Amygdala (tissue), 56 donors: Measurements from ENCODE around the gene DCANP1.
A peak's percentile ranks its signal among the peaks of the same experiment; 100 is the strongest.

Experiments
- DNase-seq, 56 donors: peaks; one replicate each; lab custom pipeline; 2025; lab: John Stamatoyannopoulos, UW

DCANP1 gene

GRCh38 chr5:135481387-135481786 is 34.2 kb upstream of the DCANP1 start:
- no peak for DNase-seq

- no peak for DNase-seq
Measured at GRCh38 chr5:135480511-135480910, 33.4 kb upstream of the DCANP1 start.

GRCh38 chr5:135478938-135479337 is 31.8 kb upstream of the DCANP1 start:
- no peak for DNase-seq

GRCh38 chr5:135477613-135478066 is 30.5 kb upstream of the DCANP1 start:
- DNase-seq: no peak

- no peak for DNase-seq
Measured at GRCh38 chr5:135476615-135477581, 29.8 kb upstream of the DCANP1 start.

- DNase-seq: no peak
Measured at GRCh38 chr5:135473956-135474670, 27.0 kb upstream of the DCANP1 start.

GRCh38 chr5:135472141-135472540 is 25.0 kb upstream of the DCANP1 start:
- no peak for DNase-seq

GRCh38 chr5:135471726-135472125 is 24.6 kb upstream of the DCANP1 start:
- no peak for DNase-seq

- no peak for DNase-seq
Measured at GRCh38 chr5:135469911-135470310, 22.8 kb upstream of the DCANP1 start.

- DNase-seq: no peak
Measured at GRCh38 chr5:135468541-135468940, 21.4 kb upstream of the DCANP1 start.

- no peak for DNase-seq
Measured at GRCh38 chr5:135467871-135468485, 20.8 kb upstream of the DCANP1 start.

- no peak for DNase-seq
Measured at GRCh38 chr5:135467051-135467625, 20.0 kb upstream of the DCANP1 start.

- peak in 49 of 56 donors; percentile 26 to 79 (median 55) for DNase-seq
Measured at GRCh38 chr5:135466178-135467050, 19.3 kb upstream of the DCANP1 start.

- DNase-seq: no peak
Measured at GRCh38 chr5:135465391-135466122, 18.4 kb upstream of the DCANP1 start.

GRCh38 chr5:135462304-135462703 is 15.2 kb upstream of the DCANP1 start:
- DNase-seq: peak in 10 of 56 donors; percentile 11 to 42 (median 28)

GRCh38 chr5:135461481-135462151 is 14.5 kb upstream of the DCANP1 start:
- no peak for DNase-seq

GRCh38 chr5:135460246-135461033 is 13.3 kb upstream of the DCANP1 start:
- DNase-seq: no peak
